ENCODE measurements around the gene ALS2.
"Not testable (repeated sequence)": the region's sequence is repeated elsewhere in the genome, so short reads cannot be mapped to it uniquely, and the experiment has no call there.

The ALS2 gene

DNA sequence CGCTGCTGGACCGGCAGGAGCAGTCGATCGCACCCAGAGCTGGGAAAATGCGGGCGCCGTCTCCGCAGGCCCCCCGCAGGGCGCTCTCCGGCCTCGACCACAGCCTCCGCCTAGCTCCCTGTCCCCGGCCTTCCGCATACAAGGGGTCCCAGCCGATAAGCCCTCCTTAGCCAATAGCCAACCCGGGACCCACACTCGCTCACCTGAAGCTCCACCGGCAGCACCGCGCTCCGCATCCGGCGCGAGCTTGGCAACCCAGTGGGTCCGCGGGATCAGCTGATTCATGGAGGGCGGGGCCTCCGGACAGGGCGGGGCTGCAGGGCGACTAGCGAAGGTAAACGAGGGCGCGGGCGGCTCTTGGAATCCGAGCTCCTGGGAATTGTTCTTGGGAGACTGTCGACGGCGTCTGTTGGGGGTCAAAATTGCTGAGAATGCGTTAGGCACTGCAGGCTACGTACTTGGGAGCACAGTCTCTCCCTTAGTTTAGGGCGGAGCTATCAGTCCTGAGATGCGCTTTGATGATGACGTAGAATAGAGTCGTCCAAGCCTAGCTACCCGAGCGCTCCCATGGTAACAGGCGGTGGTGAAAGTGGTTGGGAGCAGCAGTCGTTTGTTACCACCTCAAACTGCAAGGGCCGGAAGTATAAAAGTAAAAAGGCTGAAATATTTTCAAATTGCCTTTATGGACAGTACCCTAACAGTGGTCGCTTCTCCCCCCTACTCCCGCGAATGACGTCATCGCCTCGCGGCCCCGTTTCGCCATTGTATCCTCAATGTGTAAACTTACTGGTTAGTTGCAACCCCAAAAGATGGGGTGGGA lies at the start of gene ALS2:
TSS of gene ALS2 (minus strand) at position 260 of the 820 bp plus-strand sequence. CDS start 12,048 bp downstream, outside the sequence.
- peak; percentile 100 for DNase-seq (ENCODE audit: low spot score)

DNA sequence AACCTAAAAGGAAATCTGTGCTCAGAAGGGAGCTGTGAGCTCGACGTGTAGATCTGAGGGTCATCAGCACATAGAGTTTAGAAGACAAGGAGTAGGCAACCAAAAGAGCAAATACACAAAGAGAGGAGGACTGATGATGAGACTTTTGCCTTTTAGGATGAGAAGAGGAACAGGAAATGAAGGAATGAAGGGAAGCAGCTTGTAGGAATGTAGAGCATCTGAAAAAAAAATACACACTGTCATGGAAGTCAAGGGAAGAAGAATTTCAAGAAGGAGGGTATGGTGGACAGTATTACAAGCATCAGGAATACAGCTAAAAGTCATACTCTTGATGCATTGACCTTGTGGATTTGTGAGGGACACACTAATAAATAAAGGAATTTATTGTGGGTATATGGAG lies 47.5 kb upstream of the ALS2 start:
- DNase-seq (ENCODE audit: low spot score) = no peak

DNA sequence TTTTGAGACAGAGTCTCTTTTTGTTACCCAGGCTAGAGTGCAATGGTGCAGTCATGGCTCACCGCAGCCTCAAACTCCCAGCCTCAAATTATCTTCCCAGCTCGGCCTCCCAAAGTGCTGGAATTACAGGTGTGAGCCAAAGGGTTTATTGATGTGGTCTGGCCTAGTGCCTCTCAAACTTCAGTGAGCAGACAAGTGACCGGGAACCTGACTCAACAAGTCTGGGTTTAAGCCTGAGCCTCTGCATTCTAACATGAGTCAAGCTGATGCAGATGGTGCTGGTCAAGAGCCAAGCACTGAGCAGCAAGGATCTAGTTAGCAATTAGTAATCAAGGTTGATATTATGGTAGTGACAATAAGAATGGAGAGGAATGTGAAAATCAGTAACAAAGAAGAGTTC lies 46.9 kb upstream of the ALS2 start:
- DNase-seq (ENCODE audit: low spot score) = no peak

DNA sequence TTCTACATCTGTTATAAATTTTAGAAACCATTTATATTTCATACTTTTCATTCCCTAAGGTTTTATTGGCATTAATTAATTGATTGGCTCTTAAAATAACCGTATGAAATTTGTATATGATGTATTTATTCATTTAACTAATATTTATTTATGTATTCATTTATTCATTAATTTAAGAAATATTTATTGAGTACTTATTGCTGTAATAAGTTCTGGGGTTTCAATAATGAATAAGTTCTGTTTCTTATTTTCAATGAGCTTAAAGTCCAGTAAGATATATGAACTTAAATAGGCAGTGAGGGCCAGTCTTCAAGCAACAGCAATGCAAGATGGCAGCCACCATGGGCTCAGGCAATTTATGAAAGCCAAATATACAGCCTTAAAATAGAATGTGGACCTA lies 43.5 kb upstream of the ALS2 start:
- DNase-seq (ENCODE audit: low spot score) = no peak

DNA sequence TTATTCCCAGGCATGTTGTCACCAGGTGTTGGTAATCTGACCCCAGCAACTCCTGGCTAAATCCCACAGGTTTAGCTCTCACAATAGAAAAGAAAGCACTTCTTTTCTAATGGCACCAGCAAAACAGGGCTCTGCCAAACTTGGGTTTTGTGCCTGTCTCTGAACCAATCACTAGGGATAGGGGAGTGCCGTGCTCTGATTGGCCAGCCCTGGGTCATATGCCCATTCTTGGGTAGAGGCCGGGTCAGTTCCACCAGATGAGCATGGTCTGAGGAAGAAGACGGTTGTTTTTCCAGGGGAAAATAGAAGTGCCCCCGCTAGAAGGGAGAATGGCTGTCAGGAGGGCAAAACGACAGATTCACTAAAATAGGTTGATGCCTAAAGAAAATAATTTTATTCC lies 40.3 kb upstream of the ALS2 start:
- no peak for DNase-seq (ENCODE audit: low spot score)

DNA sequence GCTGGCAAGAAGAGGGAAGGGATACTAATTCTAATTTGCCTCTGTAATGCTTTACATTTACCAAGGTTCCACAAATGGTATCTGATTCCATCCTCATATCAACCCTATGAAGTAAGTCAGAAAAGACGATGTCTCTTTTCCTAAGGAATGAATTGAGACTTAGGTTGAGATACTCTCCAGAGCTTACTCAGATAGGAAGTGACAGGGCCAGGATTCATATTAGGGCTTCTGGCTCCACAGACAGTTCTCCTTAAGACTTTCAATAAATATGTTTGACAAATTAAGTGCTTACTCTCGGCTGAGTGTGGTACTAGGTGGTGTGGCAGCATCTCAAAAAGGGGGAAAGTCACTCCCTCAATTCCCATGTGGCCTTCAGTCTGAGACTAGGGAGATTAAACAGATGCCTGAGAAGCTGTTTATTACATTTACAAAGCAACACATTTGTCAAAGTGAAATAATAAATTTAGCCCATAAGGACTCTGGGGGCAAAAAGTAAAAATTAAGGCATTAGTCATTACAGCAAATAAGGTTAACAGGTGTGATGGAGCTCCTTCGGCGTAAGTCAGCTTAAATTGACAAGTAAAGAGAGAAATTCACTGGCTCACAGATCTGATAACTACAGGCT lies 39.8 kb upstream of the ALS2 start:
- no peak for DNase-seq (ENCODE audit: low spot score)

DNA sequence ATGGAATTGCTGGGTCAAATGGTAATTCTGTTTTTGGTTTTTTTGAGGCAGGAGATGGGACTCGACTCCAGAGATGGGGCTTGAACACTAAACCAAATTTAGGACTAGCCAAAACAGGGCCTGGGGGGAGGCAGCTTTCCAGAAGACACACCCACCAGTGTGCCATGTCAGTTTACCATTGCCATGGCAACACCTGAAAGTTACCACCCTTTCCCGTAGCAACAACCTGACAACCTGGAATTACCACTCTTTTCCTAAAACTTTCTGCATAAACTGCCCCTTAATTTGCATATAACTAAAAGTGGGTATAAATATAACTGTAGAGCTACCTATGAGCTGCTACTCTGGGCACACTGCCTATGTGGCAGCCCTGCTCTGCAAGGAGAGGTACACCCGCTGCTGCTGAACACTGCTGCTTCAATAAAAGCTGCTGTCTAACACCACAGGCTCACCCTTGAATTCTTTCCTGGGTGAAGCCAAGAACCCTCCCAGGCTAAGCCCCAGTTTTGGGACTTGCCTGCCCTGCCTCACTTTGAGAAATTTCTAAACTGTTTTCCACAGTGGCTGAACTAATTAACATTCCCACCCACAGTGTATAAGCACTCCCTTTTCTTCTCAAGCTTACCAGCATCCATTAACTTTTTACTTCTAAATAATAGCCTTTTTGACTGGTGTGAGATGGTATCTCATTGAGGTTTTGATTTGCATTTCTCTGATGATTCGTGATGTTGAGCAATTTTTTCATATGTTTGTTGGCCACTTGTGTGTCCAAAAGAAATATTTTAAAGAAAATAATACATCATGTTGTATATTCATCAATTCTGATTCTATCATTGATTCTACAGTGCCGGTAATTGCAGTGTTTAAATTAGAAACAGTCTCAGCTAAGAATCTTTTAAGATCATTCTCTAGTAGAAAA lies 36.2 kb upstream of the ALS2 start:
- DNase-seq (ENCODE audit: low spot score) = no peak

DNA sequence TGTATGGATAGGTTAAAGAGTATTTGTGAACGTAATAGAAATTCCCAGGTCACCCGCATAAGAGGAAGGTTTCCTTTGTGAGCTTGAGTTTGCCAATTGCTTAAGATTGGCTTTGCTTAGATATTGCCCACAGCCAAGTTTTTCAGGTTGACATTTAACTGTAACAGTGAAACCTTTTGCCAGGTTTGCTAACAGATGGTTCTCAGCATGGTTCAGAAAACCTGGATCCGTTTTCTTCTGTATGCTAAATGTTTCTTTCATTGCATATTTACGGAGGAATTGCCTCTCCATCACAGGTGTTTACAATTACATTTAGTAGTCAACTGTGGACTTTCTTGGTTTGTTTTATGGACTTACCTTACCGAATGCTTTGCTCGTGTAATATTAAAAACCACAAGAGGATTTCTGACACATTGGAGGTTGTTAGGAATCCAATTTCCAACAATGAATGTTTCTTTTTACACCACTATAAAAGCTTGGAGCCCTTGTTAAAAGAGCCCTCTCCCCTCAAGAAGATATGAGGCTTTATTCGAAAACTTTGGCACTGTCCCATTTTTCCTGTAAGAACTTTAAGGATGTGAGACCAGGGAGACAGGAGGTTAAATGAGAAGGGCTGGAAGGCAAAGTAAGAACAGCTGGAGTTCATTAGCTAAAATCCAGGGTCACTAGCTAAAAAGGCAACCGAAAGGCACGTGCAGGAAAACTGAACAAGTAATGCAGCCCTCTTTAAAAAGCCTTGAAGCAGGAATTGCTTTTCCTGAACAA lies 33.4 kb upstream of the ALS2 start:
- peak; percentile 95 for DNase-seq (ENCODE audit: low spot score)

DNA sequence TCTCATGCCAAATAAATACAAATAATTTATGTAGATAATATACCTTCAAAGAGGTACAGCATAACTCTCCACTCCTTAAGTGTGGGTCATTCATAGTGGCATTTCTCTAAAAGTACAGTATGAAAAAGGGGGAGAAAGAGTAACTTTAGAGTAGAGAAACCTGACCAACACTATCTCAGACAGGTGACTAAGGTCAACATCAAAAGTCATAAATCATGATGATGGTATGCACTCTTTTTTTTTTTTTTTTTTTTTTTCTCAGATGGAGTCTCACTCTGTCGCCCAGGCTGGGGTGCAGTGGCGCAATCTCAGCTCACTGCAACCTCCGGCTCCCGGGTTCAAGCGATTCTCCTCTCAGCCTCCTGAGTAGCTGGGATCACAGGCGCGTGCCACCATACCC lies 29.9 kb upstream of the ALS2 start:
- DNase-seq (ENCODE audit: low spot score) = not testable (repeated sequence)

DNA sequence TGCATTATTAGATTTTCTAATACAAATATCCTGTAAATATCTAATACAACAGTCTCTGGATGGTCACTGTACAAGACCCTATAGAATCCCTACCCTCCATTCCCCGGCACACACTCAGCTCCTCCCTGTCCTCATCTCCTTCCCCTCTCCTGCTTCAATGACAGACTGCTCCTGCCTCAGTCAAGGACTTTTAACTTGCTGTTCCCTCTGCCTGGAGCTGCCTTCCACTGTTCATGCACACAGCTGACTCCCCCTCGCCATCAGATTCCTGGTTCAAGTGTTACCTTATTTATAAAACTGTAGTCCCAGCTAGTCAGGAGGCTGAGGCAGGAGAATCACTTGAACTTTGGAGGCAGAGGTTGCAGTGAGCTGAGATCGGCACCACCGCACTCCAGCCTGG lies 28.9 kb upstream of the ALS2 start:
- DNase-seq (ENCODE audit: low spot score) = no peak

DNA sequence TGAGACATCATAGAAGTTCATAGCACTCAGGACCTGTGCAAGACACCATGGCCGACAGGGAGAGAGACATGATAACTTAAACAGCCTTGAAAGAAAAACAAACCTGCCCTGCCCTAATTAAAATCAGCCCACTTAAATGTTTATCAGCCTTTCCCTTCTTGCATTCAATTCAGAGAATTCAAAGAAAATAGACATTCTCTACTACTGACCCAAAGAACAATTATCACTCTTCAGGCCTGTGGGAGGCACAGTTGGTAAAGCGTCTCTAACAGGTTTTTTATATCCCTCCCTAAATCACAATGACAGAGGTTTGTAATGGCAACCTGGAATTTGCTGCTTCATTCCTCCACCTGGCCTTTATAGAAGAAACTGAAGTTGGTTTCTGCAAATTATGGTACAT lies 27.3 kb upstream of the ALS2 start:
- DNase-seq (ENCODE audit: low spot score) = peak; percentile 16

DNA sequence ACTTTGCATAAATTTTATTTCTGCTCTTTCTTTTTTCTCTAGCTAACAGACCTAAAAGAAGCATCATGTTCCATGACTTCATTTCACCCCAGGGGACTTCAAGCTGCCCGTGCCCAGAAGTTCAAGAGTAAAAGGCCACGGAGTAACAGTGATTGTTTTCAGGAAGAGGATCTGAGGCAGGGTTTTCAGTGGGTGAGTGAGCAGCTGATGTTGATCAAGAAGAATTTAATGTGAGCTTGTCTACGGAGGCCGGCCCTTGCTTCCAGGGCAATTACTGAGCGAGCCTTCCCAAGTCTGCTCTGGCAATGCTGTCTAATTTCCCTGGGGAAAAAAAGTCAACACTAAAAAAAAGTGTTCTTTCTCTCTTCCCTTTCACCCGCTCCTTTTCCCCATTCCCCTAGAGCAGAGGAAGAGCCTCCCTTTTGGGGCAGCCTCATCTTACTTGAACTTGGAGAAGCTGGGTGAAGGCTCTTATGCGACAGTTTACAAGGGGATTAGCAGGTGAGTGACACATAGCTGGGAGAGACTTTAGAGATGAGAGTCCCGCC lies 26.8 kb upstream of the ALS2 start:
- DNase-seq (ENCODE audit: low spot score) = peak; percentile 42

DNA sequence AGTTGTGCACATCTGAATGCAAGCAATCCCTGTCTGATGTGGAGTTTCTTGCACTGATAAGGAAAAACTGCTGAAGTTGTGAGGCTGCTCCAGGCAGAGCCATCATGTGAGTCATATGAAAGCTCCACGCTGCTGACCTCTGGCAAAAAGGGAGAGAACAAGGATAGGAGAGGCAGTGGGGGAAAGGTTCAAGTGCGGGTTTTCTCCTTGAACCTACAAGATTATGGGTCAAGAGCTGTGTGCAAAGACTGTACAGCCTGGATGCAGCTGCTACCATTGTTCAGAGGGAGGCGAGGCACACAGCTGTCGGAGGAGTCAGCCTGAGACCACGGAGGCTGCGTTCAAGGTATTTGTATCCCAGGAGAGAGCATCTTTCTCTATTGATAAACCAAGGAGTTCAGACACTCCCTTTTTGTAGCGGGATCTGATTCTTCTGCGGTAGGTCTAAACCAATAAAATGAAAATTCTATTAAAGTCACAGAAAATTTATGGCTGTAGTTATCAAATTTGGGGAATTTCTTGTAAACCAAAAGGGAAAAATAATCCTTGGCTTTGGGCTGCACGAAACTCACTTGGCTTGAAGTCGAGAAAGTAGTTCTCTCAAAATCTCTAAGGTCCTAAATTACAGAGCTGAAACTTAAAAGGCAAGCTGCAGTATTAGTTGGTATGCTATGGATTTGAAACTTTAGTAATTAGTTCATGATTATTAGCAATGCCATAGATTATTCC lies 25.9 kb upstream of the ALS2 start, which contains the start of gene CDK15:
TSS of gene CDK15 (plus strand) at position 96 of the 729 bp plus-strand sequence. CDS start at position 224, 128 bp downstream.
- DNase-seq (ENCODE audit: low spot score) = peak; percentile 12

DNA sequence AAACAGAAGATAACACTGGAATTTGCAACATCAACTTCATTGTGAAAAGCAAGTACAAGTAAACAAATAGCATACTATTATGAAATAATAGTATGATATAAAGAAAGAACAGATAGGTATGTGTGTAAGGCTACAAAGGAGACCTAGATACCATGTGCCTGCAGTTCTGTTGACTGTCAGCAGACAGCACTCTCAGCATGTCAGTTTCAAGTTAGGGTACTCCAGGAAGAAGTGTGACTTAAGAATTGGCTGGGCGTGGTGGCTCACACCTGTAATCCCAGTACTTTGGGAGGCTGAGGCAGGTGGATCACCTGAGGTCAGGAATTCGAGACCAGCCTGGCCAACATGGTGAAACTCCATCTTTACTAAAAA lies 18.2 kb upstream of the ALS2 start:
- DNase-seq (ENCODE audit: low spot score) = peak; percentile 21

DNA sequence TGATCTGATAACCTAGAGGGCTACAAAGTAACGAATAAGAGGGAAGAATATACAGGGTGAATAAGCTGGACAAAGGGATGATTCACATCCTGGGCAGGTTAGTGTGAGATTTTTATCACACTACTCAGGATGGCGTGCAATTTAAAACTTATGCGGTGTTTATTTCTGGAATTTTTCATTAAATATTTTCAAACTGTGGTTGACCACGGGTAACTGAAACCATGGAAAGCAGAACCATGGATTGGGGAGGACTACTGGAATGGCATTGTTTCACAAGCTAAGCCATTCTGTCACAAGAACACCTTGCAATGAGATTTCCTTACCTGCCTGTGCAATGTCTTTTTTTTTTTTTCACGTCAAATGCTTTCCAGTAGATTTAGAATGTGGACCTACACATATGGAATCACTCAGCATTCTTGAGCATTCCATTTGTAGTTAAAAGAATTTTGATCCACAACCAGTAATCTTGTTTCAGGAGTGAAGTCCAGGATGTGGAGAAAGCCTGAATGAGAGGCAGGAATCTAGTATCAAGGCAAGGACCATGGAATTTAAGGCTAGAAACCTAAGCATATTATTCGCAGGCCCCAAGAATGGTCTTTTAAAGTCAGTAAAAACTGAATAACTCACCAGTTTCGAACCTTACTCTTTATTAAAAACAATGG lies 17.6 kb upstream of the ALS2 start:
- DNase-seq (ENCODE audit: low spot score) = no peak

DNA sequence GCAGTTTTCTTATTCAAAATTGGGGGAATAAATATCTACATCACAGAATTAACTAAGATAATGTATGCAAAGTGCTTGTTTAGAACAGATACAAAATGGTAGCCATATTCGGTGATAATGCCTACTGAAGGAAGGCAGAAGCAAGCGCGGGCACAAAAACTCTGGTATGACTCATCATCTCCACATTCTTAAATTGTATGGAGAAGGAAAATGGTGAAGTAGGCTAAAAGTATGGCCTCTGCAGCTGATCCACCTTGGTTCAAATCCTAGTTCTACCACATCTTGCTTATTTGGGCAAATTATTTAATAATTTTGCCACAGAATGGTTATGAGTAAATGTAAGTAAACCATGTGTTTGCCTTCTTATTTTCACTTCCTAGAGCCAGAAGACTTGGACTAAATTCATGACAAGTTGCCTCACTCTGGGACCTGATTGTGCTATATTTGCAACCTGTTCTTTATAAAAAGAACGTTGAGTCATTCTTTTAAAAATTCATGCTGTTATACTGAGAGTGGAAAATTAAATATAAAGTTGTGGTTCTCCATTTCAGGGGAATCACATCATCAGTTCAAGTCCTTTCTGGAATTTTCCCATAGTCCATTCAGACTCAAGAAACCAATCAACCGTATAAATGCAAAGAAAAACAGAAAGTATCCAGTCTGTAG lies 16.6 kb upstream of the ALS2 start:
- no peak for DNase-seq (ENCODE audit: low spot score)

DNA sequence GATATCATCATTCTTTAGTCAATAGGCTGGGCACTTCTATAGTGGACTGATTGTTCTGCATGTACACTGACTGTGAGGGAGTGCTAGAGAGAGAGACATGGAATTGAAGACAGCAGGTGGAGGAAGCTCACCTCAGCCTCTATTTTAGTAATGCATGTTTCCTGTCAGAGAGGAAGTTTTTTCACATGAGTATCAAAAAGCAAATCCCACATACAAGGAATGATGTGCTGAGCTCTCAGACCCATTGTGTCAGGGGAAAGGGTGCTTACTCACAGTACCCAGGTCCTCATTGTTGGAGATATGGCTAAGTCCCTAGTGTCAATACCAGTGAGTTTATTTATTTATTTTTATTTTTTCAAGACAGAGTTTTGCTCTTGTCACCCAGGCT lies 15.7 kb upstream of the ALS2 start:
- no peak for DNase-seq (ENCODE audit: low spot score)

DNA sequence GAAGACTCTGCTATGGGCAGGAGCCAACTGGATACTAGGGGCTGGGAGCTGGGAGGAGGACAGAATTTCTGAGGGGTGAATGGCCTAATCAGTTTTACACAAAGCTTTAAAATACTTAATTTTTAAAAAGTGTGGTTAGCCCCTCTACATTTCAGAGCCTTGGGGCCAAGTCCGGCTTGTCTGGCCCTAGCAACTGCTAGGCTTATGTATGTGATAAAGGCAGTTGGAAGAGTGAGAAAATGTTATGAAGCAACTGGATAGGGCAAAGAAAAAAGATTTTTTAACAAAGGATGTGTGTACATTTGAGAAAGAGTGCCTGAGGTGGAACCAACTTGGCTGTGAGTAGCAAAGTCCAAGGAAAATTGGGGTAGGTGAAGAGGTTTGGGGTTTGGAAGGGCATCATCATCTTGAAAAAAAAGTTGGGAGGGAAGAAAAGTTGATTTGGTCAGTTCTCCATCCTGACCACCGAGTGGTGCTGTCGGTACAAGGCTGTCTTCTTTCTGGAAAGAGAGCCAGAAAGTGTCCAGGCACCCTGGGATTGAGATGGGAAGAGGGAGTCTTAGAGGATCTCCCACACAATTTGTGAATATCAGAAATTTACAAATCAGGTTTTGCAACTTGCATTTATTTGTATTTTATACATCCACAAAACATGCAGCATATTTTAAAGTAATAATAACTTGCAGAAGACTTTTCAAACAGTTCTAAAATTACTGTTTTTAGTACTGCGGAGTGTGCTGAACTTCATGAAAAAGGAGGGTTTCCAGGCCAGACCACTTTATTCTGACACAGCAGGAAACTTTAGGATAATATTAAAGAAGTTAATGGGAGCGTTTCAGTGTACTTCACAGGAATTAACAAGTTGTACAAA lies 15.1 kb upstream of the ALS2 start:
- peak; percentile 76 for DNase-seq (ENCODE audit: low spot score)

DNA sequence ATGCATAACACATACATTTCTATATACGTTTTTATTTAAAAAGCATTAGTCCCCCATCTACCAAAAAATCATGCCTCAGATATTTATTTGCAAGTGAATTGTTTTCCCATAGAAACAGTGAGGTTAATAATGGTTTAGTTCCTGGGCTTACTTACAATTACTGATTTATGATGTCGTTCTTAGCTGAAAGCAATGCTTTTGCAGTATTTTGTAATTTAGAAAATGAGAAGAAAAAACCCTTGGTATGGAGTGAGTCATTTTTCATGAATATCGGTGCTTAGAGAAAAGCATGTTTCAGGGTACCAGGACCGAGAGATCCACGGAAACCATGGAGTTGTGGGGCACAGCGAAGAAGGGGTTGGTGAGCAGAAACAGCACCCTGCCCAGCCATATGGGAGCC lies 13.6 kb upstream of the ALS2 start:
- DNase-seq (ENCODE audit: low spot score) = no peak
